Fibroblast of skin of scalp (primary cell): ENCODE results near the gene DSE.

Experiments
- DNase-seq: peaks from one replicate; pipeline ENCODE4 v3.0.0-alpha.2; 2013

Gene DSE

GRCh38 chr6:116485559-116486184 lies 114.9 kb downstream of the DSE start:
- peak; percentile 14 for DNase-seq

- no peak for DNase-seq
These were observed 121.0 kb downstream of the DSE start for GRCh38 chr6:116491610-116492330.

- no peak for DNase-seq
These were observed 121.8 kb downstream of the DSE start for GRCh38 chr6:116492331-116493067.
